WERI-Rb-1 (cell line): ENCODE data around the gene NR3C2.

Source experiments
- DNase-seq: peaks from one replicate; pipeline ENCODE4 v3.0.0-alpha.2; 2020
- H3K27ac ChIP-seq: fragments of 250-450 bp; sonication (Bioruptor Pico); 2 replicates; pipeline ENCODE4 v1.5.1; 2020; ENCODE audit warnings: mild to moderate bottlenecking, moderate library complexity
- H3K27me3 ChIP-seq: fragments of 250-450 bp; sonication (Bioruptor Pico); 2 replicates; pipeline ENCODE4 v1.5.1; 2021; ENCODE audit warnings: mild to moderate bottlenecking, low read depth, moderate library complexity; ENCODE audit not compliant: insufficient read depth, severe bottlenecking
- H3K36me3 ChIP-seq: fragments of 250-450 bp; sonication (Bioruptor Pico); 2 replicates; pipeline ENCODE4 v1.5.1; 2020; ENCODE audit warnings: mild to moderate bottlenecking, moderate library complexity
- H3K4me3 ChIP-seq: 2 replicates; pipeline ENCODE4 v1.5.1; 2011; ENCODE audit warnings: low read depth, mild to moderate bottlenecking, control low read depth, low read length
- H3K9me3 ChIP-seq: fragments of 250-450 bp; sonication (Bioruptor Pico); 2 replicates; pipeline ENCODE4 v1.5.1; 2021; ENCODE audit warnings: mild to moderate bottlenecking, moderate library complexity; ENCODE audit not compliant: severe bottlenecking
- TF ChIP-seq, protein P1 (sequence below): IDR thresholded peaks from 2 replicates; pipeline ENCODE4 v1.5.1; 2011; ENCODE audit warnings: low read depth, mild to moderate bottlenecking, control low read depth, inconsistent platforms, low read length

Gene NR3C2

GRCh38 chr4:148258535-148258934 lies 183.7 kb downstream of the NR3C2 start:
- H3K27me3 ChIP-seq, result no peaks in the 10 kb centered on the region
- H3K9me3 ChIP-seq, result no peaks in the 10 kb centered on the region
- no peak overlapping the region for H3K27ac ChIP-seq
- no peaks in the 10 kb centered on the region for H3K36me3 ChIP-seq
- no peak overlapping the region for H3K4me3 ChIP-seq
- TF ChIP-seq, protein P1, sequence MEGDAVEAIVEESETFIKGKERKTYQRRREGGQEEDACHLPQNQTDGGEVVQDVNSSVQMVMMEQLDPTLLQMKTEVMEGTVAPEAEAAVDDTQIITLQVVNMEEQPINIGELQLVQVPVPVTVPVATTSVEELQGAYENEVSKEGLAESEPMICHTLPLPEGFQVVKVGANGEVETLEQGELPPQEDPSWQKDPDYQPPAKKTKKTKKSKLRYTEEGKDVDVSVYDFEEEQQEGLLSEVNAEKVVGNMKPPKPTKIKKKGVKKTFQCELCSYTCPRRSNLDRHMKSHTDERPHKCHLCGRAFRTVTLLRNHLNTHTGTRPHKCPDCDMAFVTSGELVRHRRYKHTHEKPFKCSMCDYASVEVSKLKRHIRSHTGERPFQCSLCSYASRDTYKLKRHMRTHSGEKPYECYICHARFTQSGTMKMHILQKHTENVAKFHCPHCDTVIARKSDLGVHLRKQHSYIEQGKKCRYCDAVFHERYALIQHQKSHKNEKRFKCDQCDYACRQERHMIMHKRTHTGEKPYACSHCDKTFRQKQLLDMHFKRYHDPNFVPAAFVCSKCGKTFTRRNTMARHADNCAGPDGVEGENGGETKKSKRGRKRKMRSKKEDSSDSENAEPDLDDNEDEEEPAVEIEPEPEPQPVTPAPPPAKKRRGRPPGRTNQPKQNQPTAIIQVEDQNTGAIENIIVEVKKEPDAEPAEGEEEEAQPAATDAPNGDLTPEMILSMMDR, result no peak
- no peak for DNase-seq

- no peak for DNase-seq
- no peak overlapping the region for H3K4me3 ChIP-seq
- no peak overlapping the region for H3K27ac ChIP-seq
- H3K9me3 ChIP-seq, result no peaks in the 10 kb centered on the region
- no peaks in the 10 kb centered on the region for H3K36me3 ChIP-seq
- no peaks in the 10 kb centered on the region for H3K27me3 ChIP-seq
- TF ChIP-seq, protein P1, result no peak
Observed at GRCh38 chr4:148255344-148255720, 186.9 kb downstream of the NR3C2 start.

GRCh38 chr4:148254621-148255343 lies 187.4 kb downstream of the NR3C2 start:
- Histone ChIP-seq H3K9me3 (no peaks in the 10 kb centered on the region), H3K27ac (no peak overlapping the region), H3K27me3 (no peaks in the 10 kb centered on the region), H3K36me3 (no peaks in the 10 kb centered on the region), H3K4me3 (no peak overlapping the region)
- TF ChIP-seq, protein P1, result no peak
- no peak for DNase-seq

DNA sequence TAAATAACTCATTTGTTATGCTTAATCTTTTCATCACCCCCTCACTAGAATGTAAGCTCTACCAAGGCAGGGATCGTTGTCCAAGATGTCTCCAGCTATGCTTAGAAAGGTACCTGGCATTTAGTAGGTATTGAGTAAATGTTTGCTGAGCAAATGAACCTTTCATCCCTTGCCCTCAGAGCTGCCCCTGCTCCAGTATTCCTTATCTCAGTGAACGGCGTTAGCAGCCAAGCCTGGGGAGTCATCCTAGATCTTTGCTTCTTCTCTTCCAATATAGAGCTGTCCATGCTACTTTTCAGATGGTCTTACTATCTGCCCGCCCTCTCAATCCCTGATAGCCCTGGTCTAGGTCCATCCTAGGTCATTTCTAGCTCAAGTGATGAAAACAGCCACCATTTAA lies 188.4 kb downstream of the NR3C2 start:
- TF ChIP-seq, protein P1, result no peak
- no peaks in the 10 kb centered on the region for H3K27me3 ChIP-seq
- no peak overlapping the region for H3K27ac ChIP-seq

GRCh38 chr4:148248824-148249223 lies 193.4 kb downstream of the NR3C2 start:
- Histone ChIP-seq H3K9me3 (no peaks in the 10 kb centered on the region), H3K27ac (no peak overlapping the region), H3K36me3 (no peaks in the 10 kb centered on the region), H3K4me3 (no peak overlapping the region), H3K27me3 (no peaks in the 10 kb centered on the region)
- DNase-seq, result no peak
- TF ChIP-seq, protein P1, result no peak

More for the DNA sequence above, 188.4 kb downstream of the NR3C2 start:
- Histone ChIP-seq H3K4me3 (no peak overlapping the region), H3K9me3 (no peaks in the 10 kb centered on the region), H3K36me3 (no peaks in the 10 kb centered on the region)
- DNase-seq, result no peak

GRCh38 chr4:148245015-148245414 lies 197.2 kb downstream of the NR3C2 start:
- no peak overlapping the region for H3K4me3 ChIP-seq
- H3K9me3 ChIP-seq, result no peaks in the 10 kb centered on the region
- DNase-seq, result no peak
- no peaks in the 10 kb centered on the region for H3K36me3 ChIP-seq
- TF ChIP-seq, protein P1, result no peak
- no peak overlapping the region for H3K27ac ChIP-seq
- no peaks in the 10 kb centered on the region for H3K27me3 ChIP-seq
